NCI-H226 (cell line): ENCODE data around the gene EYA2.

Experiments
- DNase-seq: peaks from one replicate; pipeline ENCODE4 v3.0.0-alpha.2; 2015

Gene EYA2

GRCh38 chr20:47237715-47238114 is 343.1 kb downstream of the EYA2 start:
- DNase-seq: no peak
